A172 (cell line): ENCODE results near the gene PLXNB1. TPM values are rescaled to one million over a fixed set of nuclear protein-coding genes. Genes with fewer than 3 reads are reported as not detected.
"Not testable (repeated sequence)": the region's sequence is repeated elsewhere in the genome, so short reads cannot be mapped to it uniquely, and the experiment has no call there.

ENCODE experiments used
- DNase-seq: peaks from one replicate; pipeline ENCODE4 v3.0.0-alpha.2; 2015; ENCODE audit warnings: low spot score
- total RNA-seq: library from RNA; depleted of rRNA; stranded (reverse); fragments of >200 nt; shearing (Covaris generic); gene quantifications from 2 replicates; pipeline ENCODE4 v1.2.3, GENCODE V29; 2014; rRNA removed

PLXNB1 gene, protein sequence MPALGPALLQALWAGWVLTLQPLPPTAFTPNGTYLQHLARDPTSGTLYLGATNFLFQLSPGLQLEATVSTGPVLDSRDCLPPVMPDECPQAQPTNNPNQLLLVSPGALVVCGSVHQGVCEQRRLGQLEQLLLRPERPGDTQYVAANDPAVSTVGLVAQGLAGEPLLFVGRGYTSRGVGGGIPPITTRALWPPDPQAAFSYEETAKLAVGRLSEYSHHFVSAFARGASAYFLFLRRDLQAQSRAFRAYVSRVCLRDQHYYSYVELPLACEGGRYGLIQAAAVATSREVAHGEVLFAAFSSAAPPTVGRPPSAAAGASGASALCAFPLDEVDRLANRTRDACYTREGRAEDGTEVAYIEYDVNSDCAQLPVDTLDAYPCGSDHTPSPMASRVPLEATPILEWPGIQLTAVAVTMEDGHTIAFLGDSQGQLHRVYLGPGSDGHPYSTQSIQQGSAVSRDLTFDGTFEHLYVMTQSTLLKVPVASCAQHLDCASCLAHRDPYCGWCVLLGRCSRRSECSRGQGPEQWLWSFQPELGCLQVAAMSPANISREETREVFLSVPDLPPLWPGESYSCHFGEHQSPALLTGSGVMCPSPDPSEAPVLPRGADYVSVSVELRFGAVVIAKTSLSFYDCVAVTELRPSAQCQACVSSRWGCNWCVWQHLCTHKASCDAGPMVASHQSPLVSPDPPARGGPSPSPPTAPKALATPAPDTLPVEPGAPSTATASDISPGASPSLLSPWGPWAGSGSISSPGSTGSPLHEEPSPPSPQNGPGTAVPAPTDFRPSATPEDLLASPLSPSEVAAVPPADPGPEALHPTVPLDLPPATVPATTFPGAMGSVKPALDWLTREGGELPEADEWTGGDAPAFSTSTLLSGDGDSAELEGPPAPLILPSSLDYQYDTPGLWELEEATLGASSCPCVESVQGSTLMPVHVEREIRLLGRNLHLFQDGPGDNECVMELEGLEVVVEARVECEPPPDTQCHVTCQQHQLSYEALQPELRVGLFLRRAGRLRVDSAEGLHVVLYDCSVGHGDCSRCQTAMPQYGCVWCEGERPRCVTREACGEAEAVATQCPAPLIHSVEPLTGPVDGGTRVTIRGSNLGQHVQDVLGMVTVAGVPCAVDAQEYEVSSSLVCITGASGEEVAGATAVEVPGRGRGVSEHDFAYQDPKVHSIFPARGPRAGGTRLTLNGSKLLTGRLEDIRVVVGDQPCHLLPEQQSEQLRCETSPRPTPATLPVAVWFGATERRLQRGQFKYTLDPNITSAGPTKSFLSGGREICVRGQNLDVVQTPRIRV (N-terminal part only)
- total RNA-seq: 24.9 and 66.5 TPM in 2 replicates

GRCh38 chr3:48429960-48430707 lies at the start of gene PLXNB1:
Gene PLXNB1 (minus strand): TSS chr3:48430086. CDS start chr3:48424611, 5,475 bp downstream.
- DNase-seq: no peak

GRCh38 chr3:48478626-48479555 lies 49.0 kb upstream of the PLXNB1 start:
- no peak for DNase-seq

GRCh38 chr3:48477959-48478520 lies 48.2 kb upstream of the PLXNB1 start:
- DNase-seq: no peak

GRCh38 chr3:48476426-48477053 lies 46.7 kb upstream of the PLXNB1 start:
- DNase-seq: no peak

- no peak for DNase-seq
Observed at GRCh38 chr3:48475188-48475587, 45.3 kb upstream of the PLXNB1 start.

DNA sequence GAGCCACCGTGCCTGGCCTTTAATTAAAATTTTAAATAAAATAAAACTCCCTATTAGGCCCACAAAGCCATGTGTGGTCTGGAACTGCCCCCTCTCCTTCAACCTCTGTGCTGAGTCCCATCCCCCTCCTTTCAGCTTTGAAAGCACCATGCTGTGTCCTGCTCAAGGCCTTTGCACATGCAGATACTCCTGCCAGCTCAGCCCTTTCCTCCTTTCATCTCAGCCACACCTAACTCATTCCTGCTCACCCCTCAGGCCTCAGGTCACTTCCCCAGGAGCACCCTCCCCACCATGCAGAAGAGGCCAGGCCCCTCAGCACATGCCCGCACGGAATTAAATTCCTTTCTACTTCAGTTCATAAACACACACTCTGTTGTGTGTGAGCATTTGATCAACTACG lies 44.7 kb upstream of the PLXNB1 start:
- DNase-seq: no peak

DNA sequence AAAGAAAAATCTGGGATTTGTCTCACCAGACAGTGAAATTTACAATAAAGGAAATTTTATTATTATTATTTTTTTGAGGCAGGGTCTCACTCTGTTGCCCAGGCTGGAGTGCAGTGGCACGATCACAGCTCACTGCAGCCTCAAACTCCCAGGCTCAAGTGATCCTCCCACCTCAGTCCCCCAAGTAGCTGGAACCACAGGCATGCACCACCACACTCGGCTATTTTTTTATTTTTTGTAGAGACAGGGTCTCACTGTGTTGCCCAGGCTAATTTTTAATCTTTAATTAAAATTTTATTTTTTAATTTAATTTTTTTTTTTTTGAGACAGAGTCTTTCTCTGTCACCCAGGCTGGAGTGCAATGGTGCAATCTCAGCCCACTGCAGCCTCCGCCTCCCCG lies 44.1 kb upstream of the PLXNB1 start:
- not testable (repeated sequence) for DNase-seq

DNA sequence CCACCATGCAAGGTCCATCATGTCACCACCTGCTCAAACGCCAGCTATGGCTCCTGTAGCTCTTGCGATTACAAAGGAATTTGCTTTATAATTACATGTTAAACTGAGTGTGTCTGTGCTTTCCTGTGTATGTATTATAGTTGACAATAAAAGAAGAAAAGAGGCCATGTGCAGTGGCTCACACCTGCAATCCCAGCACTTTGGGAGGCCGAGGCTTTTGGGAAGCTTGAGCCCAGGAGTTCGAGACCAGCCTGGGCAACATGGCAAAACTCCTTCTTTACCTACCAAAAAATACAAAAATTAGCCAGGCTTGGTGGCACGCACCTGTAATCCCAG lies 43.7 kb upstream of the PLXNB1 start:
- DNase-seq: no peak

DNA sequence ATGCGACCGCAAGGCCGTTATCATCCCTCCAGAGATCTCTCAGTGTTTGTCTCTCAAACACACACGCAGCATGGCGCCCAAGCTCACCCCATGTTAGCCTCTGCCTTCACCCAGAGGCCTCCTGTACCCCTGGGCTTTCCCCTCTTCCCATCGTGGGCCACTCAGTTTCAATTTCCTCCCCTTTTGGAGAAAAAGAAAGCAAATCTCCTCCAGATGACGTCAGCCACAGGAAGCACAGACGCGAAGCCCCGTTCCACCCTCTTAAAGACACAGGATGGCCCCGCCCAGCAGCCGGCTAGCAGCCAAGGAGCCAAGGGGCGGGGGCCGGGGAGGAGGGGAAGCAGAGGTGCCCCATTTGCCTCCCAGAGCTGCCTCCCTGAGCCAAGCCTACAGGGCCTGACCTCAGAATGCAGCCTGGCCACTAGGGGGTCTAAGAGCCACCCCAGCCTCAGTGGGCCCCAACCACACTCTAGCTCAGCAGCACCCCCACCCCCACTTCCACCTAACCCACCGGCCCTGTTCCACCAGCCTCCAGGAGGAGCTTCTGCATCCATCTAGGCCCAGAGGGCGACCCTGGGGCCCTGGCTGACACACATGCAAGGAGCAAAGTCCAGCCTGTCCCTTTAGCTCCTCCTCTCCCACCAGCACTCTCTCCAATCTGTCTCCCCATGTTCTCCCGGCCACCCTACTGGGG lies 43.2 kb upstream of the PLXNB1 start:
- DNase-seq: peak; percentile 90

DNA sequence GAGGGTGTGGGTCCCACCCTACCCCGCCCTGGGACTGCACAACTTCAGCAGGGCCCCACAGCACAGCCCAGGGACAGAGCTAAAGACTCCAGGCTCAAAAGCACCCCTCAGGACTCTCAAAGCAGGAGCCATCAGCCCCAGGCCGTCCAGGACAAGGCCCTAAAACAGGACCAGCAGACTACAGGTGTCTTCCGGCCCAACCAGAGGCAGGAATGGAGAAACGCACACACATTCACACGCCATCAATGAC lies 42.7 kb upstream of the PLXNB1 start:
- no peak for DNase-seq

DNA sequence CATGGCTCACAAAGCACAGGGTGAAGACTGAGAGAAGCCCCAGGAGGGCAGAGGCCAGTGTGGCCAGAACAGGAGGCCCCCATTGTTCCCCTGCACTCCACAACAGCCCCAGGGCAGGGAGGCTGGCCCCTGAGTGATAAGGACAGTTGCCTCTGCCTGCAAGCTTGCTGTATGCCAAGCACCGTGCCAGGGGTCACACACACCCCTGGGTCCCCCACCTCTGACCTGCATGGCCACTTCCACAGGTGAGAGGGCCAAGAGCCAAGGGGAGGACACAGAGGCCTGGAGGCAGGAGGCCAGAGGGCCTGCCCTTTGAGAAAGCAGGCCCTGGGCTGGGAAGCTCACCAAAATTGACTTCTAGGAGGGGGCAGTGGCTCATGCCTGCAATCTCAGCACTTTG lies 40.4 kb upstream of the PLXNB1 start:
- DNase-seq: no peak

DNA sequence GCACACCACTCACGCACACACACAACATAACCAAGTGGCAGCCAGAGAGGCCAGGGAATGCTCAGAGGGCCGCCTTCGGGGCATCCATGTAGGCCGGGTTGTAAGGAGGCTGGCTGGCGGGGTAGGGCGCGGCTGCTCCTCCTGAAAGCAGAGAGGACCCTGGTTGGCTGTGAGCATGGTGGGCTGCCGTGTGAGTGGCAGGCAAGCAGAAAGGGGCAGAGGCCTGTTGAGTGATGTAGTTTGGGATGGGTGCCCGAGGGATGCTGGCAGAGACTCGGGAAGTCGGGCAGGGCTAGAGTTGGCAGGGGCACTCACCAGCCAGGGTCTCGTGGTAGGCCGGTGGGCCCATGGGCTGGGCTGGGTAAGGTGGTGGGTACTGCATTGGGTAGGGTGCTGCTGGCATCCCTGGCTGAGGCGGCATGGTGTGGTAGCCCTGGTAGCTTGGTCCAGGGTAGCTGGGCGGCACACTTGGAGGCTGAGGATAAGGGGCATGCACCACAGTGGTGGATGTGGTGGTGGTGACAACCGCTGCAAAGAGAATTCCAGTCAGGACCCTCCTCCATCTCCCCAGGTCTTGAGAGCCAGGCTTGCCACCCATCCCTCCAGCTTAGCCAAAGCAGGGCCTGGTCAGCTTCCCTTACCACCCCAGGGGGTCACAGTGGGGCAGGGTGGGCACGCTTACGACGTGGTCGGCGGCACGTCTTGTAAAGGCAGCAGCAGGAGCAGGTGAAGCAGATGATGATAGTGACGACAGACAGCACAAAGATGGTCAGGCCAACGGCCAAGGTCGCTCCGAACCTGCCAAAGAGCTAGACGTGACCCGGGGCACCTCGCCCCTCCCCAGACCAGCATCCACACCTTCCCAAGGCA lies 39.4 kb upstream of the PLXNB1 start:
- DNase-seq: no peak

GRCh38 chr3:48468329-48468731 lies 38.4 kb upstream of the PLXNB1 start:
- DNase-seq: no peak

DNA sequence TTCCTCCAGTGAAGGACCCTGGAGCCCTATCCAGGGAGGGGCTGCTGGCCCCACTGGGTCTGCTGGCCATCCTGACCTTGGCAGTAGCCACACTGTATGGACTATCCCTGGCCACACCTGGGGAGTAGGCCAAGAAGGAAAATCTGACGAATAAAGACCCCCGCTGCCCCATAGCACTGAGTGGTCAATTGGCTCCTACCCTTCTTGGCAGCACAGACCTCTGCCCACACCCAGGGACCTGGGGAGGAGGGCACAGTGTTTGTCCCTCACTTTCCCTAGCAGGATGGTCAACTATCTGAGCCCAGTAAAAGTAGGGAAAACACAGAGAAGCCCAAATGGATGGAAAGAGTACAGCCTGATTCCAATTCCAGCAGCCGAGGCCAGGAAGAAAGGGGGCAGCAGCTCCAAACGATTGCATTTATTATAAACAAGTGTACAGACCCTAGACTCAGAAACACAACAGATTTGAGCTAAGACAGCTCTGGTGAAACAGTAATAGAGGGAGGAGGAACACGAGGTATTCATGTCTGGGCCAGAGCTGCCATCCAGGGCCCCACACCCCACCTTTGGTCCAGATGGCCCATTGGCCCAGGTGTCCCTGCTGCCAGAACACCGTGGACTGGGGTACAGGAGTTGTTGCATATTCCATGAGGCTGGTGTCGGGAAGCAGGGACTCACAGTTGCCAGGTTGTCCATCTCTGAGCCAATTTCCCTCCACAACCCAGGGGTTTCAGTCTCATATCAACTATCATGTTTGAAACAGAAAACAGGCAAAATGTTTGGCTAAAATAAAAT lies 37.8 kb upstream of the PLXNB1 start:
- DNase-seq: no peak

- DNase-seq: no peak
Observed at GRCh38 chr3:48467110-48467454, 37.2 kb upstream of the PLXNB1 start.

DNA sequence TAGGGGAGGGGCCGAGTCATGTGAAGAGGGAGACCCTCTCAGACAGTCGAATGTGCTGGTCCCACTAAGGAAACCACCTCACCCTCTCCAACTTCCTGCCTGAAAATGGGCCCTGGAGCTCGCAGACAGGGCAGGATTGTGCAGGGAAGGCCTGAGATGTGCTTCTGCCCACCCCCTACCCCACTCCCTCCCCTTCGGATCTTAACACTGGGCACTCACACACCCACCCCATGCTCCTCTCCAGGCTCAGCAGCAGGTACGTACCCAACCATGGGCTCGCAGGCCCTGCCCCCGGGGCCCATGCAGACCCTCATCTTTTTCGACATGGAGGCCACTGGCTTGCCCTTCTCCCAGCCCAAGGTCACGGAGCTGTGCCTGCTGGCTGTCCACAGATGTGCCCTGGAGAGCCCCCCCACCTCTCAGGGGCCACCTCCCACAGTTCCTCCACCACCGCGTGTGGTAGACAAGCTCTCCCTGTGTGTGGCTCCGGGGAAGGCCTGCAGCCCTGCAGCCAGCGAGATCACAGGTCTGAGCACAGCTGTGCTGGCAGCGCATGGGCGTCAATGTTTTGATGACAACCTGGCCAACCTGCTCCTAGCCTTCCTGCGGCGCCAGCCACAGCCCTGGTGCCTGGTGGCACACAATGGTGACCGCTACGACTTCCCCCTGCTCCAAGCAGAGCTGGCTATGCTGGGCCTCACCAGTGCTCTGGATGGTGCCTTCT lies 36.7 kb upstream of the PLXNB1 start:
- DNase-seq: no peak
